Epithelial cell of proximal tubule (primary cell): Measurements from ENCODE around the gene RFX8. TPM values are rescaled to one million over a fixed set of nuclear protein-coding genes. Genes with fewer than 3 reads are reported as not detected.

ENCODE experiments used
- DNase-seq: peaks from one replicate; pipeline ENCODE4 v3.0.0-alpha.2; 2011; ENCODE audit warnings: low read depth
- H3K4me3 ChIP-seq: 2 replicates; pipeline ENCODE4 v1.5.1; 2011; ENCODE audit warnings: low read depth, mild to moderate bottlenecking, low read length
- CTCF ChIP-seq: conservative IDR thresholded peaks from 2 replicates; pipeline ENCODE4 v1.5.1; 2012; ENCODE audit warnings: low read depth, mild to moderate bottlenecking, low read length
- total RNA-seq: library from RNA; depleted of rRNA; stranded (reverse); fragments of >200 nt; gene quantifications from 2 replicates; pipeline ENCODE4 v1.2.3, GENCODE V29; 2015

The RFX8 gene
- total RNA-seq, 1 donor from 2014 or later: not detected

GRCh38 chr2:101502095-101502494 lies 27.2 kb upstream of the RFX8 start:
- no peak for TF ChIP-seq CTCF
- no peak for DNase-seq
- no peak overlapping the region for H3K4me3 ChIP-seq

- no peak for TF ChIP-seq CTCF
- DNase-seq: no peak
- H3K4me3 ChIP-seq: no peak overlapping the region
Measured at GRCh38 chr2:101501443-101501842, 26.5 kb upstream of the RFX8 start.

- no peak for DNase-seq
- no peak for TF ChIP-seq CTCF
- H3K4me3 ChIP-seq: no peak overlapping the region
Measured at GRCh38 chr2:101500860-101501259, 25.9 kb upstream of the RFX8 start.

- no peak for DNase-seq
- H3K4me3 ChIP-seq: no peak overlapping the region
Measured at GRCh38 chr2:101500180-101500579, 25.3 kb upstream of the RFX8 start.

GRCh38 chr2:101496279-101496678 lies 21.4 kb upstream of the RFX8 start:
- H3K4me3 ChIP-seq: no peak overlapping the region
- no peak for TF ChIP-seq CTCF
- DNase-seq: no peak

More at GRCh38 chr2:101500180-101500579, 25.3 kb upstream of the RFX8 start:
- TF ChIP-seq CTCF: no peak

- no peak for DNase-seq
- TF ChIP-seq CTCF: no peak
Measured at GRCh38 chr2:101492936-101493473, 18.1 kb upstream of the RFX8 start.

GRCh38 chr2:101486994-101487393 lies 12.1 kb upstream of the RFX8 start:
- TF ChIP-seq CTCF: no peak

More at GRCh38 chr2:101492936-101493473, 18.1 kb upstream of the RFX8 start:
- H3K4me3 ChIP-seq: no peak overlapping the region

More at GRCh38 chr2:101486994-101487393, 12.1 kb upstream of the RFX8 start:
- DNase-seq: no peak
- no peak overlapping the region for H3K4me3 ChIP-seq
